NK-92 (cell line): ENCODE results near the gene CTSF.

ENCODE experiments used
- DNase-seq: peaks from one replicate; lab custom pipeline; 2025; ENCODE audit not compliant: unreplicated experiment; lab: John Stamatoyannopoulos, UW

The CTSF gene

DNA sequence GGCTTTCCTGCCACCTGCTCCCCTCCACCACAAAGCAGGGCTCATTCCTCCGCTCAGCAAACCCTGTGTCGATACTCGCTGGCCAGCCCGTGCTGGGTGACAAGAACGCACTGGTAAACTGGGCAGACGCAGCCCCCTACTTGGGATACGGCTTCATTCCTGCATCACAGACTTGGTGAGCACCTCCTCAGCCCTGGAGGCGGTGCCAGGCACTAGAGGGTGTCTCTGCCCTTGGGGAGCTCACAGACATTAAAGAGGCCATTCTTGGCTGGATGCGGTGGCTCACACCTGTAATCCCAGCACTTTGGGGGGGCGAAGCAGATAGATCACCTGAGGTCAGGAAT lies 28.6 kb downstream of the CTSF start:
- no peak for DNase-seq

DNA sequence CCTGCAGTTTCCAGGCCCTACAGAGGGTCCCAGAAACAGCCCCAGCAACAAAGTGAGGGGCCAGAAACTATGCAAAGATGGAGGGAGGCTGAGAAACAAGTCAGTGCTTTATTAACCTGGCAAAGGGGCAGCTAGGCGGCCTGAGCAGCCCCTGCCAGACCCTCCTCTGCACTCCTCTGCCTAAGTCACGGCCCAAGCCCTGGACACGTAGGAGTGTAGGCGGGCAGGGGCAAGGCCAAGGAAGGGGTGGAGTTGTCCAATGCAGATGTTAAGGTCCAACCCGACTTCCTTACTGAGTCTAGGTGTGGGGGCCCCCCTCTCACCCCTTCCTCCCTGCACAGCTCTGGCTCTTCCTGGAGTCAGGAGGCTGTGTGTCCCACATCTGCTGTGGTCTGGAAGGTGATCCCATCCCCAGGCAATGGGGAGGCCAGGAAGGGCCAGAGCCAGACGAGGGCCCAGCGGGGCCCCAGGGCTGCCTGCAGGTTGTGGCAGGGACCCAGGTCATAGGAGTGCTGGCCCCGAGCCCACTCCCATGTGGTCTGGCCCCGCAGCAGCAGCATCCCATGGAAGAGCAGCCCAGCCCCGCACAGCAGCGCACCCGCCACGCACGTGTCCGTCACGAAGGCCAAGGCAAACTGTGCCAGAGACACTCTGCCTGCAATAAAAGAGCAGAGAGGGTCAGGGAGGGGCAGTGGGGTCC lies 29.1 kb downstream of the CTSF start:
- DNase-seq = no peak

DNA sequence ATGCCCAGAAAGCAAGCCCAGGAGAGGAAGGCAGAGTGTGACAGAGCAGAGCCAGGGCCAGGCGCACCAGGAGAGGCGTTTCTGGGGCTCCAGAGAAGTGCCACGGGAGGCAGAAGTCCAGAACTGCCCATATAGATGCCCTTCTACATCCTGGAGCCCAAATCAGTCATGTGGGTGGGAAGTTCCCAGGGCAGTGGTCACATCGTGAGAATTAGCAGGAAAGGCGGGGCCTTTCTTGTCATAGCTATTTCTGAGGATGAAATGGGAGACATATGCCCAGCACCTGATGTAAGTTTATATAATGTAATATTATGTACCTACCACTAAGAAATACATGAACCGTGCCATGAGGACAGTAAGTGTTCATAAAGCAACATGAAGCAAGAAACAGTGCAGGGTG lies 35.6 kb downstream of the CTSF start:
- DNase-seq = no peak

DNA sequence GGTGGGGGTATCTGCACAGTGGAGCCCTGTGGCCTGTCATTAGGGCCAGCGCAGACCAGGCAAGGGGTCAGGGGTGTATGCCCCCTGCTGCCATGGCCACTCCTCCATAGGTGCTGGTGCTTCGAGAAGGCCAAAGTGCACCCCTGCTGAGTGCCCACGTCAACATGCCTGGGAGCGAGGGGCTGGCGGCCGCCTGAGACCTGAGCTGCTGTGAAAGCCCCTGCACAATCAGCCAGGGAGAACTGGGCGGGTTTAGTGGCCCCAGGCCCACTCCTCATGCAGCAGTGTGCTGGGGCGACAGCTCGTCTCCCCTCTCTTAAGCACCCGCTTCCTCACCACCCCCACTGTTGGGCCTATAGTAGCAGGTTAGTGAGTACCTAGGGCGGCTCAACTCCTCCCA lies 36.6 kb downstream of the CTSF start:
- no peak for DNase-seq

GRCh38 chr11:66530927-66531709 lies 37.3 kb downstream of the CTSF start:
- DNase-seq = no peak

DNA sequence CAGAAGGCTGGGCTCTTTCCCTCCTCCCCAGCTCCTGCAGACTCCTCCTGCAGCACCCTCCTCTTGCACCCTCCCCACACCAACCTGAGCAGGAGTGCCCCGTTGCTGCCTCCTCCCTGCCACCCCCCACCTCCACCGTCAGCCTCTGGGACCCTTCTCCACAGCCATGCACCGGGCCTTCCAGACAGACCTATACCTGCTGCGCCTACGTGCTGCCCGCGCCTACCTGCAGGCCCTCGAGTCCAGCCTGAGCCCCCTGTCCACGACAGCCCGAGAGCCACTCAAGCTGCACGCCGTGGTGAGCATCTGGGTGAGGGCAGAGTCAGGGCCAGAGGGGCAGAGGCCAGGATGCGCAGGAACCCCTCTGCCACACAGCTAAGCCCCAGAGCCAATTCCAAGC lies 38.8 kb downstream of the CTSF start:
- no peak for DNase-seq

DNA sequence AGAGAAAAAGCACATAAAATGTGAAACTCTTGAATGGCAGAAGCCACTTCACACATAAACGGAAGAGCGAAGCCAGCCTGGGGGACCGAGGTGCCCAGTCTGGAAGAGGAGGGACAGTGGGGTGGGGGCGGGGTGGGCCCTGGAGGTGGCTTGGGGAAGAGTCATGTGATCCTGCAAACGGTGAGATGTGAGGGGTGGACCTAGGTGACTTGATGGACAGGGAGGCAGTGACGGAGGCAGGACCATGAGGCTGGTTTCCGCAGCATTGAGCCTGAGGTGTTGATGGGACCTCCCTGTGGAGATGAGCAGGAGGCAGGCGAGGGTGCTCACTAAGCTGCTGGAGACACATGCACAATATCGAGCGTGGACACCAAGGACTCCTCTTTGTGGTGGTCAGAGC lies 39.3 kb downstream of the CTSF start:
- no peak for DNase-seq

DNA sequence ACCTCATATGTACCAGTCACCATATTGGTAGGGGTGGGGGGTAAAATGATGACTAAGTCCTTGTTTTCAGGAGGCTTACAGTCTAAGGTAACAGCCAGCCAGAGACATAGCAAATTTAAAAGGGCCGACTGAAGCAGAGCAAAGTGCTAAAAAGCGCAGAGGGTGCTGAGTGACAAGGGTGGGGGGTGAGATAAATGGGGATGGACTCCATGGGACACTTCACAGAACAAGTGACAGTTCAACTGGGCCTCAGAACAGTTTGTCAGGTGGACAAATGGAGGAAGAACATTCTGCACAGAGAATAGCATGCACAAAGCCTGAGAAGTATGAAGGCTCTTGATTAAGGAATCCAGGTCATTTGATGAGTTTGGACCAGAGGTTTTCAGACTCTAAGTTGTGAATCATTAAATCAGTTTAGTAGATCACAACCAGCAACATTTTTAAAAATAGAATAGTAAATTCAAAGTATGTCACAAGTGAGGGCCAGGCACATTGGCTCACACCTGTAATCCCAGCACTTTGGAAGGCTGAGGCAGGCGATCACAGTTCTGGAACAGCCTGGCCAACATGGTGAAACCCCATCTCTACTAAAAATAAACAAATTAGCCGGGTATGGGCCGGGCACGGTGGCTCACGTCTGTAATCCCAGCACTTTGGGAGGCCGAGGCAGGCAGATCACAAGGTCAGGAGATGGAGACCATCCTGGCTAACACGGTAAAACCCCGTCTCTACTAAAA lies 43.9 kb downstream of the CTSF start:
- no peak for DNase-seq

DNA sequence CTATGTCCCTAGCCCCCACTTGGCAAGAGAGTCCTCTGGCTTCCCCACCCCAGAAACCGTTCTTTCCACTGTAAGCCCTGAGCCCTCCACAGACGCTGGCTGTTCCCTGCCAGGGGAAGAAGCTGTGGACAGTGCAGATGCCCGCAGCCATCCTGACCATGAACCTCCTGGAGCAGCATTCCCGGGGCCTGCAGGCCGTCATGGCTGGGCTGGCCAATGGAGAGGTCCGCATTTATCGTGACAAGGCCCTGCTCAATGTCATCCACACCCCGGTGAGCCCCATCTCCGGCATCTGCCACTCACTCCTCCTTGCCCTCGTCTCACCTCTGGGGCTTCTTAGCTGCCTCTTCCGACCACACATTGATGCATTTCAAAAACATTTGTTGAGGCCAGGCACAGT lies 44.8 kb downstream of the CTSF start:
- no peak for DNase-seq
